Inferior parietal cortex (tissue), 1 donor: ENCODE results near the gene PTPRE.

Experiments
- DNase-seq: peaks from one replicate; pipeline ENCODE4 v3.0.0-alpha.2; 2016; ENCODE audit errors: extremely low spot score

Gene PTPRE

DNA sequence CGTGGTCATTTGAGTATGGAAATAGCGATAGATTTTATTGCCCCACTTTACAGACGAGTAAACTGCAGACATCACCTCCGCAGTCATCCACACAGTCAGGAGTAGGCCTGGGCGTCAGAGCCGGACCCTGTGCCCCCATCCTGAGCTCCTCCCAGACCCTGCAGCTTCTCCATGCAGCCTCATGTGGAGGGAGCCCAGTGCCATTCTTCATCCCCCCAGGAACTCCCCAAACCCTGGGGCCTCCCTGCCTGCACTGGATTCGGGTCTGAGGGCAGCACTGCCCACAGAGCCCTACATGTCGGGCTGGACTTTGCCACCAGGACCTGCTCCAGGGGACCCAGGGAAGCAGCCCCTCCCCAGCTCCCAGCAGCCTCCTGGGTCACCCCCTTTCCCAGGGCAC lies 118.5 kb downstream of the PTPRE start:
- no peak for DNase-seq

GRCh38 chr10:128025951-128026350 lies 119.0 kb downstream of the PTPRE start:
- no peak for DNase-seq

DNA sequence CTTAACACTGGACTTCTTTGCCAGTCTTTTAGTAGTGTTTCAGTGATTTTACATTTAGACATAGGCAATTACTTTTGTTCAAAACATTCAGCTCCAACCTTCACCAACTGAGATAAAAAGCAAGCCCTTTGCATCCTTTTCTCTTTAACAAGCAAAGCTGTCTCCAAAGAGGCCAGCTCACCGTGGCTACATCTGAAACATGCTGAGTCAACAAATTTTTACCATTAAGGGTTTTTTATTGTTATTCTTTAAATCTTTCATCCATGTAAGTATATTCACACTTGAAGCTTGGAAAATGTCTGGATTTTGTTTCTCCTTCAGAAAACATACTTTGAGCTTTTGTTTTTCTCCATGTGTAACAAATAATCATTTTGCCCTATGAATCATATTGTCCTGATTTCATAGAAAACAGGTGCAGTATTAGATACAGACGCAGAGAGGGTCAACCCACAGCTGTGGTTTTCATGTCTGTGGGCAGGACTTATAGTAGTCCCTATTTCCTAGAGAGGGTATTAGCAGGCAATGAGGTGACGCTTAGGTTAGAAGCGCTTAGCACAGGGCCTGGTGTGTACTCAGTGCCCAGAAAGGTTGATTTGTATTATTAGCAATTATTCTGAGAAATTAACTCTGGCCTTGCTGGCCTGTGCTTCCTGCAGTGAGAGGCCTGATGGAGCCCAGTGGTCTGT lies 119.9 kb downstream of the PTPRE start:
- DNase-seq, result no peak

DNA sequence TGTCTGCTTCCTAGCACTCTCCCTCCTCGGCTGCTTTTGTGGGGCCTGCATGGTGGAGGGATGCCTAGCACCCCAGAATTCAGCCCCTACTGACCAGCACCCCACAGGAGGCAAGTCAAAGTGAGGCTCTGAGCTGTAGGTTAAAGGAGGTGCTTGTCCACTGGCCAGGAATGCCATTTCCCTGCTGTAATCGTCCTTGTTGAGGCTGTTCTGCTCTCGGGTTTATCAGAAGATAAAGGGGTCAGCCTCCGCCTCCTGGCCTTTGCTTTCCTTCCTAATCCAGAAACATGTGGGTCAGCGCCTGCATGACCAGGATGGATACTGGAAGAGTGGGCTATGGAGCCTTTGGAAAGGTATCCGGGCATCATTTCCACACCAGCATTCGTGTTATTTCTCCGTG lies 120.4 kb downstream of the PTPRE start:
- DNase-seq, result no peak

DNA sequence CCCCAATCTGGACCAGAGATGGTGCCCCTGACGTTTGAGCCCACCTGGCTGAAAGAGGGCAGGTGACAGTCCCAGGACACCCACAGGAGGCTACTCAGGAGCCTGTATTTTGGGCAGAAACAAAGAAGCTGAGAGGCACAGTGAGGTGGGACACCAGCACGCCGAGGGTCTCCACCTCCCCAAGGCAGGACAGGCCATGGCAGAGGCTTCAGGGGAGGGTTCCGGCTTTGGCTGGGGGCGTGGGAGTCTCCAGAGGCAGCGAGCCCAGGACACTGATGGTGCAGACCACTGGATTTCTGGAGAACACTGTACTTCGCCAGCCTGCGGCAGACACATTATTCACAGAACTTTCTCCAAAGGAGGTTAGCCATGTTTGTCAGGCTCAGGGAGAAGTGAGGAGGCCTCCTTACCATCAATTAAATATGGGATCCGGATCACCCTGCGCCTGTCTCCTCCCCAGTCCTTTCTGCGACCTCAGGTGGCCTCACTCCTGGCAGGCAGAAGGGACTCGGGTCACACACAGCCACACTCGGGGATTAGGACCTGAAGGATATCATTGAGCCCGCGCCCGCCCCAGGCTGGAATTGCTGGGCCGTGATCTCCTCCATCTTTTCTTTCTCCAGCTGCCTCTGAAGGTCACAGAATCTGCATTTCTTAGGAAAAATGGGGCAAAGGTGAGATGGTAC lies 121.1 kb downstream of the PTPRE start:
- DNase-seq, result no peak

DNA sequence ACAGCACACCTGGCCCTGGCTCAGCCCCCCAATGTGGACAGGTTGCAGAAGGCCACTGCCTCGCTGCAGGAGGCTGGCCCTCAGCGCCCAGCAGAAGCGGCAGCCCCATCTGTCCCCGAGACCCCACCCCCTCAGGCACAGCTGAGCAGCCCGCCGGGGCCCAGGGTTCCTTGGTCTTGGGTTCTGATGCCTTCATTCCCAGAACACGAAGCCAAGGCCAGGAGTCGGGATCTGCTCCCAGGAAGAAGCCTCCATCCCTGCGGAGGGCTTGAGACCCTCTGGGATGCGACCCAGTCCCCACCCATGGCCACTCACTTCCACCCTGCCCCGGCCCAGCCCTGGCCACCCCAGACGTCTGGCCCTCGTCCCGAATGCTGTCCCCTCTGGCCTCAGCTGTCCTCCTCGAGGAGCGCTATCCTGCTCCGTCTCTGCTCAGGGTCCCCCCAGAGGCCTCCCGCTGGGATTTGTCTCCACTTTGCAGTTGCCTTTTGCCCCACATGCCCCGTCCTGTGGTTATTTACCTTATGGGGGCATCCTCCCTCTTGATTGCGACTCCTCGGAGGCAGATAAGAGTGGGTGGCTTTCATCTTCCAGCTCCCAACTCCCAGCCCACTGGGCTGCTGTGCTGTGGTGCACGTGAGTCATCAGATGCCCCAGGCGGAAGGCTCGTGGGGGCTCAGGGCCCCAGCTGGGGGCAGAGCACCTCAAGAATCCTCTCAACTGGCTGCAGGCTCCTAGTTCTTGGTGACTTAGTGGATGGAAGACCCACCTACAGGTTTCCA lies 121.8 kb downstream of the PTPRE start:
- DNase-seq, result no peak

DNA sequence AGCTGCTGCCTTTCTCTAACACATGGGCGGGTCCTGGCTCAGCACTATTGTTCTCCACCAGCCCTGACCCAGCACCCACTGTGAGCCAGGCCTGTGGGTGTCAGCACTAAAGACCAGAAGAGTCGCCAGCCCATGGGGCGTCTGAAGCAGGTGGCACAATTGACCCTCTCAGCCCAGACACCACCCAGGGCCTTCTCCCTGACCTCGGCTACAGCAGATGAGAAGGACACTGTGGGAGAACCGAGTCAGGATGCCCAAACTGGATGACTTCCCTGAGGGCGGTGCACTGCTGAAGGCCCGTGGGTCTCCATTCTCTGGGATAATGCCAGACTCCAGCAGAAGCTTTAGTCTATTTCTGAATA lies 122.4 kb downstream of the PTPRE start:
- DNase-seq, result no peak

DNA sequence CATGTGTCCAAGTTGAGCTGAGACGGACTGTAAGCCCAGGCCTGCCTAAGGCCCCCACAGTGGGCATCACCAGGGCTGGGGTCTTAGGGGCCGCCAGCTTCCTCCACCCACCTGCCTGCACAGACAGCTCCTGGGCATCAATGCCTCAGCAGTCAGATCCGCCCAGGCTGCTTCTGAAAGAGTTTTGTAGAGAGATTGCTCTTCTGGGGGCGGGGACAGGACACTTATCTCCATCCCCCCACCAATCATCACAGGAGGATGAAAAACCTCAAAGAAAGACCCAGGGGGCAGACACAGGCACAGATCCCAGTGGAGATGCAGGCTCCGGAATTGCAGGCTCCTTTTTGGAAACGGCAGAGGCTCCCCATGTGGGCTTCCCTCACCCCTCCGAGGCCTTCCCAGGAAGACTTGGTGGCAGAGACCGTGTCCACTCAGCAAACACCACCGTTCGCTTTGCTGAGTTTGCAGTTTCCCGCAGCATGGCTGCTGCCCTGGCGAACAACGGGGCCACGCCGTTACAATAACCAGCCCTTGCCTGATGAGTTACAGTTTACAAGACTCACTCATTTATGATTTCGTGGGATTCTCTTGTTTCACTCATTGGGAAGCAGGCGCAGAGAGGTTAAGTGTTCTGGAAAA lies 122.9 kb downstream of the PTPRE start:
- no peak for DNase-seq

DNA sequence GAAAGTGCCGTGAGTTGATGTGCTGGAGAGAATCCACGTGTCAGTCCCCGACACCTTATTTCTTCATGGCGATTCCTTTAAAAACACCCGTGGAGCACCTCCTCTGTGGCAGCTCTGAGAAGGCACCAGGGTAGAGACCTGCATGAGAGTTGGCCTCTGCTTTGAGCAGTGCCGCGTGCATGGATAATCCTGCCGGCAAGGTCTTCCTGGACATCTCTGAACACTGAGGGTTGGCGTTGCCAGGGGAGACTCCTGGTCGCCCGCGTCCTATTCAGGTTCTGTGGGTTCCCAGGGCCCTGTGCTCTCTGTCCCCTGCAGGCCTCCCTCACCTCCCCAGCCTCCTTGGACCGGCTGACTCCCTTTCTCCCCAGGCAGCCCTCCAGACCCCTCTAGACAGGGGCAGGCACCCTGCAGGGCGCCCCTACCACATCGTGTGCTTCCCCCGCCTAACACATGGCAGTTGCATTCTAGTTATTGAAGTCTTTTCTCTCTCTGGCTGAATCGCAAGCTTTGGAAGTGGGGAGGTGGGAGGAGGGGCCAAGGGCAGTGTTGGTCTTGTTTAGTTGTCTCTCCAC lies 123.7 kb downstream of the PTPRE start:
- DNase-seq, result no peak

- DNase-seq, result no peak
These were observed 124.3 kb downstream of the PTPRE start for GRCh38 chr10:128031216-128031615.

DNA sequence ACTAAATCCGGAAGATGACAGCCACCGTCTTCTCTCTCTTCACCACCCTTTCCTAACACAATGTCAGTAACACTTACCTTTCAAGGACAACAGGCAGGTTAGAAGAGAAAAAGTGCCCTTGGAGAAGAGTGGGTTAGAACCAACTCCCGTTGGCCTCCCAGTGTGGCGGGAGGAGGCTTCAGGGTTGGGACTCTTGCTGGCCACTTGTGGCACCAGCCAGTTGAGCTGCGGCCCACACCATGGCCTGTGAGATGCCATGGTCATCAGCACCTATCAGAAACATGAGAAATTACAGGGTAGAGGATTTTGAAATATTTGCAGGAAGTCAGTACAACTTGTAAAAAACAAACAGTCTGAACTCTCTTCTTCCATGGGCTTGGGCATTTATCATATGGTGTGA lies 125.6 kb downstream of the PTPRE start:
- DNase-seq, result no peak

- no peak for DNase-seq
These were observed 128.7 kb downstream of the PTPRE start for GRCh38 chr10:128035557-128035973.

GRCh38 chr10:128036011-128036615 lies 129.2 kb downstream of the PTPRE start:
- DNase-seq, result no peak

DNA sequence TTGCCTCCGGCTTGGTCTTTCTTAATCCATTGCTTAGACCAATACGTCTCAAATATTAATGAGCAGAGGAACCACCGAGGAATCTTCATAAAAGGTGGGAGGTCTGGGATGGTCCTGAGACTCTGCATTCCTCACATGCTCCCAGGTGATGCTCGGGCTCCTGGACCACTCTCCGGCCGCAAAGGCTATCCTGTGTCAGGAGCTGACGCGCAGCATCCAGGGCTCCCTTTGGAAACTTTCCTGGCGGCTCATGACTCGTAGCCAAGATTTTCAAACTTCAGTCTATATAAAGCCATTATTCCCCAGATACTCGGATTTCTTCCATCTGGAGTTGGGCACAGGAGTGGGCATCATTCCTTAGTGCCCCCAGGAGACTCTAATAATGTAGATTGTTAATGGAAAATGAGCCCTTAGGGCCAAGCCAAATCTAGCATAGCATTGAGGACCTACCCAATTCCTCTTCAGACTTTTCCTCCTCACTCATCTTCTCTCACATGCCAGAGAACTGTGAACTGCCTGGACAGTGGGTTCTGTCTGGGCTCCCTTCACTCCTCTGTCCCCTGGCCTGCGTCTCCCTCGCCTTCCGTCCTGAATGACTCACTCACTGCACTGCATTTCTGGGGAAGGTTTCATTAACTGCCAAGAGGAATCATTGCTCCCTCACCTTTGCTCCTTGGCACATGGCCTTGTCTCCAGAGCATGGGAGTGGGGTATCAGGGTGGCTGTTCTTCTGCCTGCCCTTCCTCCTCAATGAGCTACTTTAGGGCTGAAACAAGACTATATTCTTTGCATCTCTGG lies 130.0 kb downstream of the PTPRE start:
- no peak for DNase-seq

DNA sequence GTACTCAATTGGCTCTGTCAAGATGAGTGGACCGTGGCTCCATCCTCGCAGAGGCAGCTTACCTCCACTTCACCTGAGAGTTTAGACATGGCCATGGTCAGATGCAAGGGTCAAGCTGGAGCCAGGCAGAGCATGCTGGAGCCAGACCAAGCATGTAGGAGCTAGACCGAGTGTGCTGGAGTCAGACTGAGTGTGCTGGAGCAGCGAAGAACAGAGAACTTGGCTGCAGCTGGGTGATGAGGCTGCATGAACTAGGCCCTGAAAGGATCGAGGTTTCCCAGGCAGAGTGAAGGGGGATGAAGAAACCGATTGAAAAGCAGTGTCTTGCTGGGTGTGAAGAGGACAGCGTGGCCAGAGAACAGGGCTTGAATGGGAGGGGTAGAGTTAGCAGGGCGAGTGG lies 133.2 kb downstream of the PTPRE start:
- no peak for DNase-seq

- DNase-seq, result no peak
These were observed 133.8 kb downstream of the PTPRE start for GRCh38 chr10:128040681-128041080.

DNA sequence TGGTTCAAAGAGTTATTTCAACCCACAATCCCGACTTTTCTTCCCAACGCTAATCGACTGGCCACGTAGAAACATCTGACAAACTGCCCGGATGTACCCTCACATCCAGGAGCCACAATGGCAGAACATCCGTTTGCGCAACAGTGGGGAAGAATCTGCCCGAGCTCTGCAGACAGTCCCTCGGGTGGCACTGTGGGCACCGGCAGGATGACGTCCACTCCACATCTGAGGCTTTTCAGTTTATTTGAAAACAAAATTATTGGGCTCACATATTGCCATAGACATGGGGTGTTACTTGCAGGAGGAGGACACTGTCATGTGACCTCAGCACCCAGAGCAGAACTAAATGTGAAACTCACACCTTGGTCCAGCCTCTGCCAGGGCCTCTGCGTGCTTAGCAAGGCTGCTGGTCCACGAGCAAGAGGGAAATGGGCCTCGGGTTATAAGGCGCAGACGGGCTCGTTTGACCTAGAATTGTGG lies 135.3 kb downstream of the PTPRE start:
- DNase-seq, result no peak

DNA sequence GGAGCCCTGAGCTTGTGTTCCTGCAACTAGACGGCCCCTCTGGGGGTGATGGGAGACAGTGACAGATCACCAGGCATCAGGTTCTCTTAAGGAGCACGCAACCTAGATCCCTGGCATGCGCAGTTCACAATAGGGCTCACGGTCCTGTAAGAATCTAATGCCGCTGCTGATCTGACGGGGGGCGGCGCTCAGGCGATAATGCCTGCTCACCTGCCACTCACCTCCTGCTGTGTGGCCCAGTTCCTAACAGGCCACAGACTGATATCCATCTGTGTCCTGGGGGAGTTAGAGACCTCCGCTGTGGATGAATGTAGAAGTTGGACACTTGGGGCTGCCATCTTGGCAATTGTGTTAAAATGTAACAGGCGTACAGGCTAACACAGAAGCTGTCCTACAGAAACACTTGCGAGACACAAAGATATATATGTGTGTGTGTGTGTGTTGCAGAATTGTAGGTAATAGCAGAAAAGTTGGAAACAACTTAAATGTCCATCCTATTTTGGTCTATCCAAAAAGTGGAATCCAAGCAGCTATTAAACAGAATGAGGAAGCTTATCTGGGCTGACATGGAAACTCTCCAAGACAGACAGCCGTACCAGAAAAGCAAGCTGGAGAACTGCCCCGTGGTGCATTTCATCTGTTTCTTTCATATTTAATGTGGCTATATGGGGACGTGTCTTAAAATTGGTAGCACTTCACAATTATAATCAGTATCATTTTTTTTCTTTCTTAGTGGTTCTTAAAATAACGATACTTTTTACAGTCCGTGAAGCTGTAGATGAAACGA lies 136.5 kb downstream of the PTPRE start:
- DNase-seq, result no peak

- no peak for DNase-seq
These were observed 137.3 kb downstream of the PTPRE start for GRCh38 chr10:128044186-128044585.
